Measurements from ENCODE around the gene VPS52.
"Not testable (repeated sequence)": the region's sequence is repeated elsewhere in the genome, so short reads cannot be mapped to it uniquely, and the experiment has no call there.

The VPS52 gene

GRCh38 chr6:33301877-33302276, 30.2 kb upstream of the VPS52 start:
- DNase-seq (ENCODE audit: low spot score) = no peak

- DNase-seq (ENCODE audit: low spot score) = peak; percentile 94
Observed at GRCh38 chr6:33299237-33299944, 27.7 kb upstream of the VPS52 start.

- peak; percentile 65 for DNase-seq (ENCODE audit: low spot score)
Observed at GRCh38 chr6:33298773-33299236, 27.1 kb upstream of the VPS52 start, which contains the start of gene RGL2. TSS of gene RGL2 (minus strand) at chr6:33298942. CDS start at chr6:33298610, 332 bp downstream.

GRCh38 chr6:33297956-33298772, 26.5 kb upstream of the VPS52 start:
- DNase-seq (ENCODE audit: low spot score) = peak; percentile 88

GRCh38 chr6:33297406-33297955, 25.8 kb upstream of the VPS52 start:
- no peak for DNase-seq (ENCODE audit: low spot score)

GRCh38 chr6:33296797-33297405, 25.2 kb upstream of the VPS52 start:
- no peak for DNase-seq (ENCODE audit: low spot score)

- no peak for DNase-seq (ENCODE audit: low spot score)
Observed at GRCh38 chr6:33295621-33296369, 24.1 kb upstream of the VPS52 start.

- DNase-seq (ENCODE audit: low spot score) = no peak
Observed at GRCh38 chr6:33294086-33294823, 22.6 kb upstream of the VPS52 start.

GRCh38 chr6:33292996-33293682, 21.5 kb upstream of the VPS52 start:
- DNase-seq (ENCODE audit: low spot score) = no peak

GRCh38 chr6:33290459-33290858, 18.8 kb upstream of the VPS52 start:
- no peak for DNase-seq (ENCODE audit: low spot score)

GRCh38 chr6:33289784-33290315, 18.2 kb upstream of the VPS52 start:
- no peak for DNase-seq (ENCODE audit: low spot score)

GRCh38 chr6:33288921-33289783, 17.5 kb upstream of the VPS52 start, which contains the start of the genes PFDN6 and WDR46:
TSS of gene PFDN6 (plus strand) at chr6:33289601. CDS start at chr6:33289857, 256 bp downstream.
TSS of gene WDR46 (minus strand) at chr6:33289239. CDS start at chr6:33289170, 69 bp downstream.
- DNase-seq (ENCODE audit: low spot score) = peak; percentile 86

GRCh38 chr6:33288141-33288920, 16.7 kb upstream of the VPS52 start:
- DNase-seq (ENCODE audit: low spot score) = no peak

GRCh38 chr6:33286946-33287914, 15.6 kb upstream of the VPS52 start:
- no peak for DNase-seq (ENCODE audit: low spot score)

GRCh38 chr6:33285214-33285613, 13.5 kb upstream of the VPS52 start:
- DNase-seq (ENCODE audit: low spot score) = not testable (repeated sequence)

- DNase-seq (ENCODE audit: low spot score) = no peak
Observed at GRCh38 chr6:33280539-33280938, 8.9 kb upstream of the VPS52 start.

GRCh38 chr6:33279971-33280511, 8.4 kb upstream of the VPS52 start:
- no peak for DNase-seq (ENCODE audit: low spot score)
